ENCODE results near the gene DHX57.

GRCh38 chr2:38791744-38792143 lies 84.0 kb downstream of the DHX57 start:
- TF ChIP-seq REST (IDR thresholded peaks at IDR 0.05; ENCODE audit: insufficient replicate concordance, low read depth) = no peak
- TF ChIP-seq CTCF (IDR thresholded peaks at IDR 0.05; ENCODE audit: insufficient read depth, low read length) = no peak

Measured in HL-60 (cell line).